Stimulated activated CD4-positive, alpha-beta T cell treated with anti-CD3 and anti-CD28 coated beads, Interleukin-12 subunit alpha, Interleukin-12 subunit beta, amount 100 ng/mL, for 24 hours (primary cell): ENCODE results near the gene PDE4D.
"Not testable (repeated sequence)": the region's sequence is repeated elsewhere in the genome, so short reads cannot be mapped to it uniquely, and the experiment has no call there.

Experiments used
- DNase-seq, 2 experiments: peaks; one replicate each; pipeline ENCODE4 v3.0.0-alpha.2; 2020; ENCODE audit warnings: low read depth in 2 of 2

PDE4D gene

DNA sequence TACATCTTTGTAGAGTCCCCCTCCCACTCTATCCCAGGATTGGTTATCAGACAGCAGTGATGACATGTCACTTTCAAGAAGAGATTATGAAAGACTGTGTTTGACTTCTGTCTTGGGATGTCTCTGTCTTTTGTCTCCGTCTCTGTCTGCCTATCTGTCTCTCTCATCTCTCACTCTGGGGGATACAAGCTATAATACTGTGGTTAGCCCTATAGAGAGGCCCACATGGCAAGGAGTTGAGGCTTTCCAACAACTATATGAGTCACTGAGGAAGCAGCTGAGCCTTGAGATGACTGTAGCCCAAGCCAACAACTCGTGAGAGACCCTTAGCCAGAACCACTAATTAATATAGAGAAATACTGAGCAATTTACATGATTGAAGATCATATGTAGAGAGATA, 284.8 kb downstream of the PDE4D start:
- no peak for DNase-seq

DNA sequence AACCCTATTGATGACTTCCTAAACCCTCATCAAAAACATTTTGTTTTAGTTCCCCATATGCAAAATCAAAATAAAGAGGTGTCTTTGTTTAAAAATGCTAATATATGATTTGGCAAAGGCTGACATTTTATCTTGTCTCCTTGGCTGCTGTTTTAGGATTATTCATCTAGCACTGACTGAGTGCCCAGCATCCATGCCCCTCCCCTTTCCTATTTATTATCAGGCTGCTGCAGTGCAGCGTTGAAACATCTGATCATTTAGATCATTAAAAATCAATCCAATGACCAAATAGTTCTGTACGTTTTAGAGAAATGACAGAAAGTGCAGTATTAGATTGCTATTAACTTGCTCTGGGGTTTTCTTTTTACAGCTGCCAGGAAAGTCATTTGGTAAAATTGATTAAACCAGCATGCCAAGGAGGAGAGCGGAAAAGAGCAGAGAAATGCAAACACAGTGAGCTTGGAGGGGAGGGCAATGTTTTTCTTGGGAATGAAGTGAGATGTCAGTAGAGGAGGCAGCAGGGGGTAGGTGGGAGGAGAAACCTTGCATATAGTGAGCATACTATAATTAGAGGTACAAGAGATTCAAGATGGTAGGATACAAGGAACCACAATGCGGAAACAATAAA, 286.3 kb downstream of the PDE4D start:
- DNase-seq: no peak

DNA sequence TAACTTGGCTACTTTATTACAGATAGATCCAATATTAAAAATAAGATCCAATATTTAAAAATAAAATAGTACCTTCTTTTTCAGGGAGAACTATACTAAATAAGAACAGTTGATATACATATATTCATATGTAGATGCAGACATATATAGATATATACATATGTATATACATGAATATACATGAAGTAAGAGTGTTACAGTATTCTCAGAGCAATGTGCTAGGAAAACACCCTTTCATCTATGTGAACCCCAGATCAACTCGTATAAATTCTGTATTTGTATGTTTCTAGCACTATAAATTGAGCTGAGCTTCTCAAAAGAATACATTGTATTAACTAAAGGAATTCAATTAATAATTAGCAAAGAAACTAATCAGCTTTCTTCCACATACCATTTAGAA, 287.6 kb downstream of the PDE4D start:
- DNase-seq: no peak

DNA sequence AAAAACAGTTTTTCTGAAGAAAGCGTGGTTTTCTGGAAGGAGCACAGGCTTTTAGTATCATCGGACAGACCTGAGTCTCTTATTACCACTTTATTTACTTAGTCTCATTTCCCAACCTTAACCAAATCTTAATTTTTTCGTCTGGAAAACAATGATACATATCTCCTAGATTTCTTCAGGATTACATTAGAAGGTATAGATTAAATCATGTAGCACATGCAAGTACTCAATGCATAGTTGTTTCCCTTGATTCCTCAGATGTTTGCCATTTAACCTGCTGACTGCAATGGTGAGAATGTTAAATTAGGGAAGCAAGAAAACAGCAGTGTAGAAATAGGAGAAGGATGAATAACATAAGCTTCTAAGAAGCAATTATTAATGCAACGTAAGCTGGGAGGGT, 289.4 kb downstream of the PDE4D start:
- DNase-seq: no peak

DNA sequence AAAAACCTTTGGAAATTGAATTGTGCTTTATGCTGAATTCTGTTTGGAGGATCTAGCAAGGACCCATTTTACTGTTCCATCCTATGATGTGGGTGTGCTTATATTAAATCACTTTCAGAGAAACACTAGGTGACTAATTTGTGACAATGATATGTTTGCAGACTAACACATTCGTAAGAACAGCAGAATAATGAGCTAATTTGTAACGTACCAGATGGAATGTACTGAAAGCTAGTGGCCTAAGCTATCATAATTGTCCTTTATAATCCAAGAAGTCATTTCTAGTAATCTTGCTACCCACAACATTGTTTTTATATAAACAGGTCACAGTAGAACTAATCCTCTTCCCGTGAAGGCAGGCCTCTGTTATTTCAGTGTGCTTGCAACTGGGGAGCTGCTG, 292.5 kb downstream of the PDE4D start:
- DNase-seq: no peak

DNA sequence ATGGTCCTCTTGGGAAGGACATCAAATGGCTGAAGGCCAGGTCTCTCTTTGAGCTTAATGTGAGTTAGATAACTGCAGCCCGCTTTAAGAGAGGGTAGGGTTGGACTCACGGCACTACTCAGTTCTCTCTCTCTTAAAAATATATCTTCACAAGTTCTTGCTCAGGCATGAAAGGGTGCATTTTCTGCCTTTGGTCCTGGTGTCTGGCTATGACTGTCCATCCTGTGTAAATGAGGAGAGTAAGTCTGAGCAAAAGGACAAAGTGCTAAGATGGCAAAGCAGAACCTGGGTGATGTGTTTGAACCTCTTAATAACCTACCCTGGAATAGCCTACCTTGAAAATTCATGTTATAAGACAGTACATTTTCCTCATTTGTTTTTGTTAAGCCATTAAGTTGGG, 293.4 kb downstream of the PDE4D start:
- DNase-seq: no peak

DNA sequence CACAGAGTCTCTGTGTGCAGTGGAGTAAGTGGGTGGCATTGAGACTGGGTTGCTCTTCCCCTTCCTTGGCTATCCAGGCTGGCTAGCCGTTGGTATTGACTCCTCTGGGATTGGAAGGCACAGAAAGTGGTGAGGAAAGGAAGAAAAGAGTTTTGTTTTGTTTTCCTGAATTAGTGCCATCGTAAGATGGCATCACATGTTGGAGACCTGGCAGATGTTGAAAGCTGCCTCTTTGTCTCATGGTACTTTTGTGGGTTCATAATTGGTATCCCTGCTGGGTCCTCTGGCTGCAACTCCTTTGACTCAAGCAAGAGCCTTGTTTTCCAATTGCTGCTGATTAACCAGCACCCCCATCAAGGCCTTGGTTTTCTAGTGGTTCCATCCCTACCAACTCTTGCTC, 293.8 kb downstream of the PDE4D start:
- DNase-seq: no peak

DNA sequence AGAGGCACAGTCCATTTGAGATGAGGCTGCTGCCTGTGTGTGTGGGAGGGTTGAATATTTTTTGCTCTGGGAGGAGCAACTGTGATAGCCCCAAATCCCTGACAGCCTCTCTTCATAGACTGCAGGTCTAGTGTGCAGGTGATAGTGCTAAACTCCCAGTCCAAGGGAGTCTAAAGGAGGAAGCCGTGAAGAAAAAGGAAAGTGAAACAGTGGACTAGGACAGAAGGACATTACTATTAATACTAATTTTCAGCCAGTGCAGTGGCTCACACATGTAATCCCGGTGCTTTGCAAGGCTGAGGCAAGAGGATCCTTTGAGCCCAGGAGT, 295.0 kb downstream of the PDE4D start:
- no peak for DNase-seq

DNA sequence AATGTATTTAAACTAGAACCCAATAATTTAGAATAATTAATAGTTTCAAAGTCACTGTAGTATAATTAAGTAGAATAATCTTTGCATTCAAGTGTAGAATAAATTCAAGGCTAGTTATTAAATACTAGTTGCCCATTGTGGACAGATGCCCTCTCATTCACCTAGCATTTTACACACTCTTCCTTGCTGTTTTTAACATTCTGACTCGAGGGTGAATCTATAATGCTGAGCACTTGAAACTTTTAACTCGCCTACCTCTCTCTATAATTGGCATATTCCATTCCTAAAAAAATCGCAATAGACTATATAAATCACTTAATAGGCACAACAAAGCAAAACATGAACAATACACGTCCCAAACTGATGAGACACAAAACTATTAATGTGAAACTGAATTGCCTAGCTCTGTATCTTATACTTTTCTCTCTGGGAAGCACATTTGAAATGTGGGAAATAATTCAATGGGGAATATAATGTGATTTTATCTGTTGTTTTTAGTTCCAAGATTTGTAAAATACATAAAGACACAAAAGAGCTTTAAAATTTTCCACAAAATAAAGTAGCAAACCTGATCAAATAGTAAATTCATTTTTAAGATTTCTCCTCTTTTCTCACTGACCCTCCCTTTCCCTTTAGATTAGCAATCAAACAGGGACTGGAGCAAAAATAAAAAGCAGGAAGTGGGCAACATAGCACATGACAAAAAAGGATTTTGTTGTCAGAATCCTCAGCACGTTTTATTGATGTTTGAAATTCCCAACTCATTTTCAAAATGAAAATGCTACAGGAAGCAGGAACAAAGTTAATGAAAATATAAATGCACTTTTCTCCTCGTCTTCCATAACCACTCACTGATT, 295.6 kb downstream of the PDE4D start:
- DNase-seq: no peak

DNA sequence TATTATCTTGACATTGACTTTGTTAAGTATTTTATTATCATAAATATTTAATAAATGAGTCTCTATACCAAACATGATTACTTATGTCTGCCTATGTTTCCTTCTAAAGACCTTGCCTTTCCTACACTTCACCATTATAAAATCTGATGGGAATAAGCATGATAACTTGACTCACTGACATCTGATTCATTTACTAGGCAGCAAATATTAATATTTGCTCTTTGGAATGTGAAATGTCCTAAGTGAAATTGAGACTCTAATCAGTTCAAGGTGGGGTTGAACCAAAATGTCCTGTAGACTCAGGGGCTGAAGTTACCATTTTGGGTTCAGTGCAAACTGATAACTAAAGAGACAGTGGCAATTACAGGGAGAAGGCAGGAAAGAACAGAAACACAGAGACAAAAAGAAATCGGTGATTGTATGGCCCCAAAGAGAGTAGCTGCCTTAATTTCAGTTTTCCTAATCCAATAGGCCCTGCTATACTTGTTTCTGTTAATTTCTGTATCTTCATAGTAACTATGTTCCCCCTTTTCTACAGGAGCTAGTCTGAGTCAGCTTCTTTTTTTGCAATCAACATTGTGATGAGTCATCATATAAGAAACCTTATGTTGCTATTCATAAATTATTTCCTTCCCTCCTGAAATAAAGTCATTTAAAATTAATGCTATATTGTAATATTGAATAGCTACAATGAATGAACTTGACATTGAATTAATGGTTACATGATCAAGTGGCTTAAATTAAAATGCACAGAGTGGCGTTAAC, 296.8 kb downstream of the PDE4D start:
- DNase-seq: no peak

DNA sequence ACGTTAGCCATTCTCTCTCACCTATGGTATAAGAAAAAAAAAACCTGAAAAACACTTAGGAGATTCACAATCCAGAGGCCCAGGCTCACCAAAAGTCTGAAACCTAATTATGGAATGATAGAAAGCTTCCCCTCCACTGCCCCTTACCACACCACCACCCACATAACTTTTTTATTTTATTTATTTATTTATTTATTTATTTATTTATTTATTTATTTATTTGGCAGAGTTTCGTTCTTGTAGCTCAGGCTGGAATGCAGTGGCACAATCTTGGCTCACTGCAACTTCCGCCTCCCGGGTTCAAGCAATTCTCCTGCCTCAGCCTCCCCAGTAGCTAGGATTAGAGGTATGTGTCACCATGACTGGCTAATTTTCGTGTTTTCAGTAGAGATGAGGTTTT, 299.4 kb downstream of the PDE4D start:
- DNase-seq: not testable (repeated sequence)

DNA sequence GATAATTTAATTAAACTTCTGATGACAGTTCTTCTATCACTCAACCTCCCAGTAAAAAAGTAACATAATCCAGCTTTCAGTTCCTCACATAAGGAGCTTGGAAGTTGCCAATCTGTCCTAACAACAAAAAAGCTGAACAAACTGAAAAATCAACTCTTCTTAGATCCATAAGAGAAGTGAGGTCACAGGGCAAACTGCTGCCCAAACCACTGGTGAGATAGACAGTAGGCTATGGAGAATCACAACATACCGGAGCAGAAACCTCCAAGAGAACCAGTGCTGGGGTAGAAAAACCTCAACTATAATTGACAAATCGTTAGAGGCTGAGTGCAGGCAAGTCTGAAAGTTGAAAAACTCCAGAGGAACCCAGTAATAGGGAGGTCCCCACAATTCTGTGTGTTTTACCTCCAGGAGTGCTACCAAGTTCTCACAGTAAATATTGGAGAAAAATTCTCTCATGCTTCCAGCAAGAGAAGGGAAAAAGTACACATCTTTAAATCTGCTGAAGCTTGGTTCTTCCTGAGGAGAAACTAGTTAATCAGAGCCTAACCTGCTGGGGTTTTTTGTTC, 300.0 kb downstream of the PDE4D start:
- DNase-seq: no peak

DNA sequence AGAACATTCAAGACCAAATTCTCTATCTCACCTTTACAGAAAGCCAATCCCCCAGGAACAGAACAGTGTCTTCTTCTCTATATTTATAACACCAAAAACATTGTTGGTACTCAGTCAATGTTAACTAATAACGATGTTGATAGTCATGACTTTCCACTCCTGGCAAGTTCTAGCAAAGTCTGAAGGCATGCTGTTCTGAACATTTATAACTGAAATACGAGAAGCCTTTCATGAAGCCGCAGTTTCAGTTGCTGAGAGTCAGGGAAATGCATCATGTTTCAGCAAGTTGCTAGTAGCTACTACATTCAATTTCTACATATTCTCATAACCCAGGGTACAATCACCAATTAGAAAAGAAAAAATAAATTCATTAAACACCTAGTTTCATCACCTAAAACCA, 301.4 kb downstream of the PDE4D start:
- no peak for DNase-seq

DNA sequence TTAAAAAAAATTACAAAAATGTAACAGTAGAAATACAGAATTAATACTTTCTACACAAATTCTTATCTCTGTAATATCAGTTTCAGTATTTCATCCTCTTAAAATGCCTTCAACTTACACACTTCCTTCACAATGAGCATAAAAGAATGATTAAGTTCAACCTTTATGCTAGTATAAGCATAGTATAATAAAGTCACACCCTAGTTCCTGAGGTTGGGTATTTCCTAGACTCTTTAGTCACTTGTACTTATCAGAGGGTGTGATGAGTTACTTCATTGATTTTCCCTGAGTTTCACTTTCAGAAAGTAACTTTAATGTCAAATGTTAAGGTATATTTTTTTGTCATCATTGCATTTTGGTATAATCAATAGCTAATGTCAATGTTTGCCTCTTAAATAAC, 302.4 kb downstream of the PDE4D start:
- no peak for DNase-seq

DNA sequence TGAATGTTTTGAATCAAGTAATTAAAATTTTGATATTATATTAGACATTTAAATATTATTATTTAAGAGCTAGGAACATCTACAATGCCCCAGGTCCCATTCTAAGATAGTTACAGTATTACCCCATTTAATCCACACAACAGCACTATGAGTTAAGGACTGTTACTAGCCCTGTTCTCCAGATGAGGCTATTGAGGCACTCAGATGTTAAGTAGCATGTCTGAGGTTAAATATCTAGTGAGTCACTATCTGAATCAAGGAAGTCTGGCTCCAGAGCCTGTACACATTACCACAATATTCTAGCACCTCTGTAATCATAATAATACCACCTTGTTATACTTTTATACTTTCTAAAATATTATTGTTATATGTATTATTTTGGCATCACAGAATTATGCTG, 304.6 kb downstream of the PDE4D start:
- DNase-seq: no peak

DNA sequence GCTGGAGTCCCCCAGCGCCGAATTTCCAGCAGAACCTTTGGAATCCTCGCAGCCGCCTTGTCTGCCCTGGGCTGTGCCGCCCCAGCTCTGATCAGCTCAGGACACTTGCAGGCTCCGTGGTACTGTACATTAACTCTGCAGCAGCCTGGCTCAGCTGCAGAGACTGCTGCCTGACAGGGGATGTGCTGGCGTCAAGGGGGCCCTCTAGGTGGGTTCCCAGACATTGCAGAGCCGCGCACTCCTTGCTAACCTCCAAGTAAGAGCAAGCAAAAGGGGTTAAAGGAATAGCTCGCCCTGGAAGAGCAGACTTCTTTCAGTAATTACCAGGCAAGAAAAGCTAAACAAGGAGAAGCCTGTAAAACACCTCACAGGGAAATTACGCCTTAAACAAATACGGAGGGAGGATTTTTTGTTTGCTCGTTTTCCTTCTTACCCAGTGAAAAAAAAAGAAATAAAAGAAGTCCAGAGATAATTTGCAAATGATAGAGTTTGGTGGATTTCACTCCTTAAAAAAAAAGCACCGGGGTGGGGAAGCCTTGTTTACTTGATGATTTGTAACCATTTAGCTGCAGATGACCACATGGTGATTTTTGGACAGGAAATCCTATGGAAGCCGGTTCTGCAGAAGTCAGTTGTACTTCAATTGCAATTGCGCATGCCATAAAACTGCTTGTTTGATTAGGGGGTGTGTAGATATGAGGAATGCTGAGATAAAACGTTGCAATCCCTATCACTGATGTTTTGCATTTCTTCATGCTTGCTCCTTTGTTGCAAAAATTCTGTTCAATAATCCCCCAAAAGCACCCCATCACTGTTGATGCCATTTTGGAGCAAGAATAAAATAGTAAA, 305.8 kb downstream of the PDE4D start:
- DNase-seq: no peak

DNA sequence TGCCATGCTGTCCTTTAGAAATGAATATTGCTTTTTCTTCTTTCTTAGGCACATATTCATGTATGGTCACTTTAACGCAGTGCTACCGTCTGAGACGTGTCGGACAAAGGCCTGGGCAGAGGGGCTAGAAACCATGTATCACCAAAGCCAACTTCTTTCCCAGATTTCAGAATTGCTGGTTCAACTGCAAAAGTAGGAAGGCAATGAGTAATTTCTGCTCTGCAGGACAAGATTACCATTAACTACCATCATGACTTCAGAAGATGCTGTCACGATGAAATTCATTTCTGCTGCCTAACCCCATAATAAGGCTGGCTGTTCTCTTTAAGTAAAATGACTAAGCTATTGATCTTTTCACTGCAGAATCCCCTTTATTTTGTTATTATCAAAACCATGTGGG, 306.7 kb downstream of the PDE4D start:
- no peak for DNase-seq

DNA sequence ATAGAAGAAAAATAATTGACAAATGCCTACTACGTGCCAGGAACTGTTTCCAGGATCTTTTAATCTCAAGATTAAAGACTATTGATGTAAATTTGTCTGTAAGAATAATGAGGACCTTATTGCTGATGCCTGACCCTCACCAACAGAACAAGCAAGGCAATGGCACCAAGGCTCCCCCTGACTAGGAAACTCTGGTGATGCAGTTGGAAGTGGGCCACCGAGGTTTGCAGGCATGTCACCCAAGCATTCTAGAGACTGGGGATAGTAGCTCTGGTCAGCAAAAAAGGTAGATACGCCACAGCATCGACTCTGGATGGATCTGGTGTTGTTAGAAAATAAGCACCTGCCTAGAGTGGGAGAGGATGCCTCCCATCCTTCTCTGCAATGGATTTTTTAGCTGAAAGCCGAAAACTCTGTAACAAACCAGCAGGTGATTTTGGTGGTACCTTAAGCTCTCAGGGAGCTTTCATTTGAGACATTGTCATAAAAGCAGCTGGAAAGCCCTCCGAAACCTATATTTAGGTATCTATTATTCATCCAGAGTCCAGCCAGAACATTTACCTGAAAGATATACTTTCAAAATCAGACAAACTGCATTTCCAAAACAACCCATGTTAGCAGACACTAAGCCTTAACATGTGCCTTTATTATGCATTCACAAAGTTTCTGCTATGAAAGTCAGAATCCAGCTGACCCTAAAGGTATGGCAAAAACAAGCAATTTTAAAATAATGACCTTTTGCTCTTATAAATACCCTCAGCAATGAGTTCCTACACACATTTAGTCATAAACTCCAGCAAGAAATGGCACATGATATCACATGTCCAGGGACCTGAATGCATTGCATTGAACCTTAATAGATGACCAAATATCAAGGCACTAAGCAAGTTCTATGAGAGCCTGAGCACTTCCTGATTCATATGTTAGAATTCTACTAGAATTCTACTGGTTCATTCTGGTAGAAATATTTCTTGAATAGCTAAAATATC, 308.4 kb downstream of the PDE4D start:
- DNase-seq: no peak

DNA sequence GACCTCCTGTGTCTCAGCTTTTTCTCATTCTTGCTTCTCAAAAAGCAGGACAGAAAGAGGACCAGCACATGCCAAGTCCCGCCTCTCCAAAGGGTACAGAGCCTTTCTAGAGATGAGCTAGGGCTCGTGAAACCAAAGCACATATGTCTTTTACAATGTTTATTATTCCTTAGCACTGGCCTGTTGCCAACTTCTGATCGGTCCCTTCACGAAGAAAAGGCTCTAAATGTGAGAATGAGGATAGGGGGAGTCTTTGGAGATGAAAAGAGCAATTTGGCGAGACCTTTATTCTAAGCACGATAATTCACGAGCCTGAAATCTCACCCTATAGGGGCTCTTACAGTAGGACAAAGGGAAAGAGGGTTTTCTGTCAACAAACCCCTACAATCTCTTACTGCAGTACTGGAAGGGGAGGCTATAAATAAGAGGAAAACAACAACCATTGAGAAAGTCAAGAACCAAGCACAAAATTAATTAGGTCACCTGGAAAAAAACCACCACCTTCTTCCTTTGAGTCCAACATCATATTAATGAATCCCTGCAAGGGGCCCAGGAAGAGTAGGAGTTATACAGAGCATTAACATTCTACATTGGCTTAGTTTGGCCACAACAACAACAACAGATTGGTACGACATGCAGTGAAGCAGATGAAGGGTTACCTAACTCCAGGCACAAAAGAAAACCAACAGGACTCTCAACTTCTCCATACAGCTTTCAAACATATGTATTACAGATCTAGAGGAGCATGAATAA, 309.5 kb downstream of the PDE4D start:
- DNase-seq: no peak
